ENCODE measurements around the gene CHST11.

CHST11 gene

DNA sequence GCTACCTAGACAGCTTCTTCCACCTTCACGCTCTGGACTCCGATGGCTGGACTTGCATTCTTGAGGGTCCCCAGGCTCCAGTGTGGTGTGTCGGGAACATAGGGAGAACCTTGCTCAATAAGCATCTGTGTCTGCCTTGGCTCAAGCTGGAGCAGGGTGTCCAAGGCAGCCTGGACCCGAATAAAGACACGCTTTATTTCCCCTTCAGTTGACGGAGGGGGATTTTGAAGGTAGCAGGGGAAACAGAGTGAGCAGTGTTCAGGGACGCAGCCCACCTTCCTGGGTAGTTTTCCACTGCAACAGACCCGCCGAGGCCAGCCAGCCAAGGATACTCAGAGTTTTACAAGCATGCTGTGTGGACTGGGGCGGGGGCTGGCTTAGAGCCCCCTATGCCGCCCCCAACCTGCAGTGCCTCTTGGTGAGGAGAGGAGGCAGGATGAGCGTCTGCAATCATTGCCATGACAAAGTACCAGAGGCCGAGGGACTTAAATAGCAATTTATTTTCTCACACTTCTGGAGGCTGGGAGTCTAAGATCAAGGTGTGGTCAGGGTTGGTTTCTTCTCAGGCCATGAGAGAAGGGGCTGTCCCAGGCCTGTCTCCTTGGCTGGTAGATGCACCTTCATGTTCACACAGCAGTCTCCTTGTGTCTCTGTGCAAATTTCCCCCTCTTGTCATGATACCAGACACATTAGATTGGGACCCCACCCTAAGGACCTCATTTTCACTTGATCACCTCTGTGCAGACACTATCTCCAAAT is 201.2 kb downstream of the CHST11 start:
- no peak for DNase-seq

- no peak for DNase-seq
These were observed 202.3 kb downstream of the CHST11 start for GRCh38 chr12:104659058-104659457.

GRCh38 chr12:104662203-104662602 is 205.5 kb downstream of the CHST11 start:
- DNase-seq, result no peak

DNA sequence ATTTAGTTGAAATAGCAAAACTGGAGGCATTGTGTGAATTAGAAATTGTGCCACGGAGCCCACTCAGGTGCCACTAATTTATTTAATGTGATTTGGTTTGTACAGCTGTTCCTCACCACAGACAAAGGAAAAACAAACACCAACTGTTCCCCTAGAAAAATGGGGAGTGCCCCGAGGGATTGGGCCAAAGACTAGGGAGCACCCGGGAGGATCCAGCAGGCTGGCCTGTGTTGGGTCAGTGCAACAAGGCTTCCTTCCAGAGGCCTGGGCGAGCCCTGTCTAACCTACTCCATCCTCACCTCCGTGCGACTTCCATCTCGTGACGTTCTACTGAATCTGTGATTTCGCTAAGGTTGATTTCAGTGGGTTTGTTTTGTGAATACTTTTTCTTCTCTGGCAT is 206.2 kb downstream of the CHST11 start:
- no peak for DNase-seq

GRCh38 chr12:104664351-104664750 is 207.6 kb downstream of the CHST11 start:
- DNase-seq, result no peak

DNA sequence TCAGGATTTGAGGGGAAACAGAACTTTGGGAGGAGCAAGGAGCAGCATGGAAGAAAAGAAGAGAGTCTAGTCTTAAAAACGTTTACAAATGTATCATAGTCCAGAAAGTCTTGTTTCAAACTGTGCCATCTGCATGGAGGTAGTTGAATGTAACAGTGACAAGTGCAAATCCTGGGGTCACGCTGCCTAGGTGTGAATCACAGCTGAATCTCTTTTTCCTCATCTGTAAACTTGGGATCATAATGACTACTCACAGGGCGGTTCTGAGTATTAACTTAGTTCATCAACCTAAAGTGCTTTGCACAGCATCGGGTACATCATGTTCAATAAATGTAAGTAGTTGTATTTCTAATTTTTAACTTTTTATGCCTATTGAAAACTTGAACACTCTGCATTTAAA is 208.5 kb downstream of the CHST11 start:
- DNase-seq, result no peak

GRCh38 chr12:104667139-104667538 is 210.4 kb downstream of the CHST11 start:
- DNase-seq, result no peak

DNA sequence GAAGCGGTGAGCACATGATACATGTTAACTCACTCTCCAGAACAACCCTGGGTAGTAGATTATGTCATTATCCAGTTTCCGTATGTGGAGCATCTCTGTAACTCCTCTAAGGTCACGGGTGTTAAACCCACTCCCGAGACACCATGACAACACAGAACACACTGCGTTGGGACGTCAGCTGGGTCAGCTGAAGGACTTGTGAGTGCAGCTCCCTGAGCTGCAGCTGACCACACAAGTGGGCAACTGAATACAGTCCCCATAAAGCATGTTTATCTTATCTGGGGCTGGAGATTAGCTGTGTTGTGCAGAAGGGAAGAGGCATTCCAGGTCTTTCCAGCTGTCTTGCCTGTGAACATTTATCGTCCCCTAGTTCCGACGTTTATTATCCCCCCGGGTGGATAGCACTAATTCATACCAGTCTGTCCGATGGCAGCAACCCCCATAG is 211.5 kb downstream of the CHST11 start:
- DNase-seq, result no peak

- DNase-seq, result no peak
These were observed 212.5 kb downstream of the CHST11 start for GRCh38 chr12:104669089-104669721.

DNA sequence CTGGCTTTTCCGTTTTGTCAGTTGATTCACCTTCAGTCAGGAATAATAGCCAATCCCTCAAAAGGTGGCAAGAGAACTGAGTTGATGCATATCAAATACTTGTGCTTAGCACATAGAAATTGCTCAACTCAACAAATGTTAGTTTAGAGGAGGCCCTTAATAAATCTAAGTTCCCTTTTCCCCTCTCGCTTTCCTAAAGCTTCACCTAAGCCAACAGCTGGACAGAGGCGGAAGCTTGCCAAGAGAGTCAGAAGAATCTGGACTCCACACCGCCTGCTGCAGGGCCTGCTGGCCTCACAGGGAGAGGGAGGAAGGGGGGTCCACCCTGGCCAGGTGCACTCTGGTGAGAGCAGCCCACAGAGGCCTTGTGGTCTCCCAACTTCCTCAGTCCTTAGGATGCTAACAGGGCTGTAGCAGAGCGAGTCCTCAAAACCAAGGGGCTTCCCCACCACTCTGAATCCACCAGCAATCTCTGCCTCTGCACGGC is 213.1 kb downstream of the CHST11 start:
- DNase-seq, result peak; percentile 3

- DNase-seq, result no peak
These were observed 214.0 kb downstream of the CHST11 start for GRCh38 chr12:104670439-104671408.

- peak; percentile 57 for DNase-seq
These were observed 214.8 kb downstream of the CHST11 start for GRCh38 chr12:104671409-104672095.

DNA sequence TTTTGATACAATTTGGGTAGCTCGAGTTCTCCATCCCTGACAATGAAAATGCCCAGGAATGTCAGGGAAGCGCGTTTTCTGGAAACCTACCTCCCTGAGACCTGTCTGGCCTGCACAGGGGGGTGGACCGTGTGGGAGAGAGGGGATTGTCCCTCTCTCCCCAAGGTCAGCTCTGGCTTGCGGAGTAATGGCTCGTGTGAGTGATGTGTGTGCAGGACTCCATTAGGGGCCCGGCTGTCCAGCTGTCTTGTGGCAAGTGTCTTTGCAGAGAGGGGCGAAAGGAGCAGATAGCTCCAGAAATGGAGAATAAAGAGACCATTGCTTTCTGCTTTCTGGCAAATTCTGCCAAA is 215.3 kb downstream of the CHST11 start:
- no peak for DNase-seq

GRCh38 chr12:104672501-104673265 is 215.9 kb downstream of the CHST11 start:
- DNase-seq, result no peak

GRCh38 chr12:104673294-104673693 is 216.5 kb downstream of the CHST11 start:
- no peak for DNase-seq

GRCh38 chr12:104673696-104674482 is 217.1 kb downstream of the CHST11 start:
- DNase-seq, result no peak

- no peak for DNase-seq
These were observed 219.9 kb downstream of the CHST11 start for GRCh38 chr12:104676636-104677035.

DNA sequence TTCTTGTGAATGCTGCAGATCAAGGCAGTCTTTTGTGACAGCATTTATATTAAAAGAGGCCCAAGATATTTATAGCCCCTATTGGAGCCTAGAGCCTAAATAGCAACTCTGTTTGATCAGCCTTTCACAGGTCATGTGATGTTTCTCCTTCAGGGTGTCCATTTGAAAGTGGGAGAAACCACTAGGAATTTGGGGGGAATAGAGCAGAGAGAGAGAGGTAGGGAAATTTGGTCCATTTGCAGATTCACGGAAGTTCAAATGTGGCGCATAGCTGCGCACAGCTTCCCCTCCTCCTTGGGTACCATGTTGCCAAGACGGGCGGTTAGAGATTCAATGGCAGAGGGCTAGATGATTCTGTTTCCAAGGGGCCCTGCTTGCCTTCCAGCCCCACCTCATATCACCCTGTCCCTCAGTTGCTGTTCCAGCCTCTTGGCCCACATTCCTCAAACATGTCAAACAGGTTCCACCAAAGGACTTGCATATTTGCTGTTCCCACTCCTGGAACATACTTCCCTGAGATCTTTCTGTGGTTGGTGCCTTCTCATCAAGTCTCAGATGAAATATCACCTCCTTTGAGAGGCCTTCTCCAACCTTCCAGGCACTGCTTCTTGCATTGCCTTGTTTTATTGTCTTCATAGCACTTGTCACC is 220.8 kb downstream of the CHST11 start:
- DNase-seq, result no peak

GRCh38 chr12:104680070-104680469 is 223.3 kb downstream of the CHST11 start:
- DNase-seq, result peak; percentile 10

DNA sequence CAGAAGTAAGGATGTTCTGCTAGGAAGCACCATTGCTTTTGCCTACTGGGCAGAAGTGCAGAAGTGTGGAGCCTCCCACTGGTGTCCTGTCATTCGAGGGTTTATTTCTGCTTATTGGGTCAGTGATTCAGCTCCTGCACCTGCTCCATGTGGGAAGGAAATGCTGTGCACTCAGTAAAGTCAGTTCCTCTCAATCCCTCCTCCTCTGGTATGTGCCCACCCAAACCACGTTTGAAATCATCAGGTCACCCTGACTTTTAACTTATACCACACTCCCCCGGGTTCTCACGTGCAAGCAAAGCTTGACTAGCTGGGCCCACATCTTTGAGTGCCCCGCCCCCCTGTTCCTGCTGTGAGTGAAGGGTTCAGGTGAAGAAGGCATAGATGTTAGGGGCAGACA is 223.7 kb downstream of the CHST11 start:
- DNase-seq, result no peak
